GM23338 (cell line): Measurements from ENCODE around the gene ENOX2.

Experiments
- EZH2 ChIP-seq: fragments of 200-600 bp; sonication (generic); IDR thresholded peaks from one replicate; pipeline ENCODE4 v1.8.0; 2017; ENCODE audit warnings: antibody characterized with exemption, mild to moderate bottlenecking, low read depth; ENCODE audit not compliant: unreplicated experiment
- EZH2phosphoT487 ChIP-seq: fragments of 200-600 bp; sonication (generic); IDR thresholded peaks from one replicate; pipeline ENCODE4 v1.8.1; 2018; ENCODE audit warnings: antibody characterized with exemption; ENCODE audit not compliant: unreplicated experiment
- JUNB ChIP-seq: IDR thresholded peaks from one replicate; pipeline ENCODE4 v1.6.1; 2016; ENCODE audit warnings: antibody characterized with exemption; ENCODE audit not compliant: unreplicated experiment
- POLR2AphosphoS5 ChIP-seq: IDR thresholded peaks from 2 replicates; pipeline ENCODE4 v1.6.1; 2016; ENCODE audit warnings: antibody characterized with exemption, low read depth
- TF ChIP-seq, protein P1 (sequence below), 2 experiments: fragments of 200-600 bp in 1 of 2; sonication (generic) in 1 of 2; conservative IDR thresholded peaks; 2 replicates each; pipeline versions ENCODE4 v1.5.1 to v1.6.1; 2016 to 2017; ENCODE audit warnings: antibody characterized with exemption in 2 of 2, low read depth in 2 of 2, mild to moderate bottlenecking in 2 of 2, moderate library complexity in 1 of 2
- TF ChIP-seq, protein P2 (sequence below): IDR thresholded peaks from one replicate; pipeline ENCODE4 v1.6.1; 2018; ENCODE audit warnings: antibody characterized with exemption; ENCODE audit not compliant: unreplicated experiment

DNA sequence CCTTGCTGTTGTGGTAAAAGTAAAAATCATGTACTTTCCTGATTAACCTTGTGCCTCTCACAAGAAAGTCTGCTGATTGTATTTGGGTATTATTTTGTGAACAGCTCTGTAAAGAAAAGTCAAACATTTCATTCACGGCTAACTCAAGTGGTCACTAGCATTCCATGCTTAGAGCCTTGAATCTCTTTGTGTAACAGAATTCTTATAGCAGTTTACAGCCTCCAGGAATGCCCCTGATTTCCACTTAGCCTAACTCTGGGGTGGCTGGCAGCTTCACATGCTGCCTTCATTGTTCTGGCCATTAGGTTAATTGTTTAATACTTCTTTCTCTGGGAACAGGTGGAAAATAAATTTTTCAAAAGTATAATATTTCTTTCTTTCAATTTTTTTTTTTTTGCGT is 274.5 kb downstream of the ENOX2 start:
- TF ChIP-seq, protein P1, sequence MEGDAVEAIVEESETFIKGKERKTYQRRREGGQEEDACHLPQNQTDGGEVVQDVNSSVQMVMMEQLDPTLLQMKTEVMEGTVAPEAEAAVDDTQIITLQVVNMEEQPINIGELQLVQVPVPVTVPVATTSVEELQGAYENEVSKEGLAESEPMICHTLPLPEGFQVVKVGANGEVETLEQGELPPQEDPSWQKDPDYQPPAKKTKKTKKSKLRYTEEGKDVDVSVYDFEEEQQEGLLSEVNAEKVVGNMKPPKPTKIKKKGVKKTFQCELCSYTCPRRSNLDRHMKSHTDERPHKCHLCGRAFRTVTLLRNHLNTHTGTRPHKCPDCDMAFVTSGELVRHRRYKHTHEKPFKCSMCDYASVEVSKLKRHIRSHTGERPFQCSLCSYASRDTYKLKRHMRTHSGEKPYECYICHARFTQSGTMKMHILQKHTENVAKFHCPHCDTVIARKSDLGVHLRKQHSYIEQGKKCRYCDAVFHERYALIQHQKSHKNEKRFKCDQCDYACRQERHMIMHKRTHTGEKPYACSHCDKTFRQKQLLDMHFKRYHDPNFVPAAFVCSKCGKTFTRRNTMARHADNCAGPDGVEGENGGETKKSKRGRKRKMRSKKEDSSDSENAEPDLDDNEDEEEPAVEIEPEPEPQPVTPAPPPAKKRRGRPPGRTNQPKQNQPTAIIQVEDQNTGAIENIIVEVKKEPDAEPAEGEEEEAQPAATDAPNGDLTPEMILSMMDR (conservative IDR thresholded peaks at IDR 0.05; ENCODE audit: low read depth in 2 of 2) = no peak
- TF ChIP-seq EZH2 (no peak), POLR2AphosphoS5 (no peak), EZH2phosphoT487 (no peak), JUNB (no peak)
- TF ChIP-seq, protein P2, sequence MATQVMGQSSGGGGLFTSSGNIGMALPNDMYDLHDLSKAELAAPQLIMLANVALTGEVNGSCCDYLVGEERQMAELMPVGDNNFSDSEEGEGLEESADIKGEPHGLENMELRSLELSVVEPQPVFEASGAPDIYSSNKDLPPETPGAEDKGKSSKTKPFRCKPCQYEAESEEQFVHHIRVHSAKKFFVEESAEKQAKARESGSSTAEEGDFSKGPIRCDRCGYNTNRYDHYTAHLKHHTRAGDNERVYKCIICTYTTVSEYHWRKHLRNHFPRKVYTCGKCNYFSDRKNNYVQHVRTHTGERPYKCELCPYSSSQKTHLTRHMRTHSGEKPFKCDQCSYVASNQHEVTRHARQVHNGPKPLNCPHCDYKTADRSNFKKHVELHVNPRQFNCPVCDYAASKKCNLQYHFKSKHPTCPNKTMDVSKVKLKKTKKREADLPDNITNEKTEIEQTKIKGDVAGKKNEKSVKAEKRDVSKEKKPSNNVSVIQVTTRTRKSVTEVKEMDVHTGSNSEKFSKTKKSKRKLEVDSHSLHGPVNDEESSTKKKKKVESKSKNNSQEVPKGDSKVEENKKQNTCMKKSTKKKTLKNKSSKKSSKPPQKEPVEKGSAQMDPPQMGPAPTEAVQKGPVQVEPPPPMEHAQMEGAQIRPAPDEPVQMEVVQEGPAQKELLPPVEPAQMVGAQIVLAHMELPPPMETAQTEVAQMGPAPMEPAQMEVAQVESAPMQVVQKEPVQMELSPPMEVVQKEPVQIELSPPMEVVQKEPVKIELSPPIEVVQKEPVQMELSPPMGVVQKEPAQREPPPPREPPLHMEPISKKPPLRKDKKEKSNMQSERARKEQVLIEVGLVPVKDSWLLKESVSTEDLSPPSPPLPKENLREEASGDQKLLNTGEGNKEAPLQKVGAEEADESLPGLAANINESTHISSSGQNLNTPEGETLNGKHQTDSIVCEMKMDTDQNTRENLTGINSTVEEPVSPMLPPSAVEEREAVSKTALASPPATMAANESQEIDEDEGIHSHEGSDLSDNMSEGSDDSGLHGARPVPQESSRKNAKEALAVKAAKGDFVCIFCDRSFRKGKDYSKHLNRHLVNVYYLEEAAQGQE = no peak
